MV-4-11 (cell line): ENCODE measurements around the gene ZNF28.
"Not testable (repeated sequence)": the region's sequence is repeated elsewhere in the genome, so short reads cannot be mapped to it uniquely, and the experiment has no call there.

Experiments used
- DNase-seq: peaks from one replicate; lab custom pipeline; 2025; lab: John Stamatoyannopoulos, UW

The ZNF28 gene

DNA sequence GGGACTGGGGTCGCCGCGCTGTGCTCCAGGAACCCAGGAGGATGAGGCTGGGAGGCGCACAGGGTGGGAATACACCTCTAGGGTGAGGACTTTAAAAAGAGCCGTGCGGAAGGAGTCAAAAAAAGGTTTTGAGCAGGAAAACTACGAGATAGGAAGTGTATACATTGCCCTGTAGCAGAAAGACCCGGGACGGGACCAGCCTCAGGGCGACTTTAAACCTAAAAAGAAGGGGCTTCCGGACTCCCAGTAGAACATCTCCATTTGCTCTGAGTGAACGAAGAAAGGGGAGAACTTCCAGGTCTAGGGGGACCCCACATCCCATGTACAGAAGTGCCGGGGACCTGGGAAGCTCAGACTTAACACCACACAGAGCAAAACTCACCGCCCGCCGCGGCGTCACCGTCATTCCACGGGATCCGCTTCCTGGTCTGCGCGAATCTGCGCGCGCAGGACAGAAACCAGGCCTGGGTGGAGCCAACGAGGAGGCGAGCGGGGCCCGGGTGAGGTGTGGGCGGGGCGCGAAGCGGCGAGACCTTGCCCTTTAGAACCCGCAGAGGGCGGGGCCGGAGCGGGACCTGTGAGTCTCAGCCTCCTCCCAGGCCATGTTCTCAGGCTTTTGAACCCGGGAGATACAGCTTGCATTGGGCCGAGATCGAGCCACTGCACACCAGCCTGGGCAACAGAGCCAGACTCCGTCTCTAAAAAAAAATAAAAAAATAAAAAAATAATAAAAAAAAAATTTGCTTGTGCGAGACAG lies at the start of gene ZNF28:
Gene ZNF28, minus strand, starts transcription at position 430 of the 757 bp plus-strand sequence. CDS start 3,675 bp downstream, outside the sequence.
- DNase-seq, result peak; percentile 67

DNA sequence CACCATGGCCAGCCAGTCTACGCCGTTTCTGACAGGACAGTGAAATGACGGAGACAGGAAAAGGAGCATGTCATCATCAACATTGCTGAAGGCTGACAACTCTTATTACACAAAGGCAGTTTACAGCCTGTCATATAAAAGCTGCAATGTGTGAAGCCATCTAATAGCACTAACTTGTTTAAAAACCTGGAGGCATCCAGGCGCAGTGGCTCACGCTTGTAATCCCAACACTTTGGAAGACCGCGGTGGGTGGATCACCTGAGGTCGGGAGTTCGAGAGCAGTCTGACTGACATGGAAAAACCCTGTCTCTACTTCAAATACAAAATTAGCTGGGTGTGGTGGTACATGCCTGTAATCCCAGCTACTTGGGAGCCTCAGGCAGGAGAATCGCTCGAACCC lies 46.6 kb upstream of the ZNF28 start:
- DNase-seq, result not testable (repeated sequence)

DNA sequence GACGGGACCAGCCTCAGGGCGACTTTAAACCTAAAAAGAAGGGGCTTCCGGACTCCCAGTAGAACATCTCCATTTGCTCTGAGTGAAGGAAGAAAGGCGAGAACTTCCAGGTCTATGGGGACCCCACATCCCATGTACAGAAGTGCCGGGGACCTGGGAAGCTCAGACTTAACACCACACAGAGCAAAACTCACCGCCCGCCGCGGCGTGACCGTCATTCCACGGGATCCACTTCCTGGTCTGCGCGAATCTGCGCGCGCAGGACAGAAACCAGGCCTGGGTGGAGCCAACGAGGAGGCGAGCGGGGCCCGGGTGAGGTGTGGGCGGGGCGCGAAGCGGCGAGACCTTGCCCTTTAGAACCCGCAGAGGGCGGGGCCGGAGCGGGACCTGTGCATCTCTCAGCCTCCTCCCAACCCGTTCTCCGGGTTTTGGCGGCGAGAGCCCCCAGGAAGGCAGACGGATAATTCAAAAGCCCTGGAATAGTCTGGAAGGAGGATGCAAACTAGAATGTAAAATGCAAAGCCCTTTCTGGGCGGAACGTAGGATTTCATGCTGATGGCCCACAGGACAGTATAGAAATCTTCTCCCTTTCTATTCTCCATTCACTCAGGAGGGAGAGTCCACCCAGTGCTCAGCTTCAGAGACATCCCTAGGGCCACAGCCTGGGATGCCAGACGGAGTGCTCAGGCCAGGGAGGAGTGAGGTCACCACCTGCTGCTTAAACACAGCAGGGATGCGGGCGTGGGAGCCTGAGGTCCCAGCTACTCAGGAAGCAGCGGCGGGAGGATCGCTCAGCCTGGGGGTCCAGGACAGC lies 36.2 kb upstream of the ZNF28 start, which contains the start of gene ZNF468:
Gene ZNF468, minus strand, starts transcription at position 242 of the 814 bp plus-strand sequence. CDS start 3,347 bp downstream, outside the sequence.
- DNase-seq, result peak; percentile 69

DNA sequence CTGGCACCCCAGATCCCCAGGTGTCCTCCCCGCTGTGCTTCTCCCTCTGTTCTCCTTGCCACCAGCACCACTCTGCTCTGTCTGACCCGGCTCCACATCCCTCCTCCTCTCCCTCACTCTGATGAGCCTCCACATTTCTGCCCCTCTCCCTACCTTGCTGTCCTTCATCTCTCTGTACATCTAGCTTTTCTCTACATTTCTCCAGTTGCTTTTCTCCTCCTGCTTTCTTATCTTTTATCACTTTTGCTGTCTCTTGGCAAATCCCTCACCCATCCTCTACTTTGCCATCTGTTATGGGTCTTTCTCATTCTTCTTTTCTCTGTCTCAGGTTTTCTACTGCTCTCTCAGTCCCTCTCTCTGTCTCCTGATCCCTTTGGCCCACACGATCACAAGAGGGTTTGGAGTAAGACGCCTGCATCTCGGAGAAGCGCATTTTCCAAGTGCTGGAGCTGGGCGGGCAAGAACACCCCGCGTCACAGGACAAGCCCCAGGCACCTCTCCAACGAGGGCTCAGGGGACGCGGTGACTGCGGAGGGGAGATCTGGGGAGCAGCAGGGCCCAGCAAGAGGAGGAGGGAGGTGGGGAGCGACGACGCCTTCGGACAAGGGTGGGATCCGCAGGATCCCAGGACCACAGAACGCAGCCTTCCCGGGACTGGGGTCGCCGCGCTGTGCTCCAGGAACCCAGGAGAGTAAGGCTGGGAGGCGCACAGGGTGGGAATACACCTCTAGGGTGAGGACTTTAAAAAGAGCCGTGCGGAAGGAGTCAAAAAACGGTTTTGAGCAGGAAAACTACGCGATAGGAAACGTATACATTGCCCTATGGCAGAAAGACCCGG lies 35.3 kb upstream of the ZNF28 start:
- DNase-seq, result not testable (repeated sequence)

DNA sequence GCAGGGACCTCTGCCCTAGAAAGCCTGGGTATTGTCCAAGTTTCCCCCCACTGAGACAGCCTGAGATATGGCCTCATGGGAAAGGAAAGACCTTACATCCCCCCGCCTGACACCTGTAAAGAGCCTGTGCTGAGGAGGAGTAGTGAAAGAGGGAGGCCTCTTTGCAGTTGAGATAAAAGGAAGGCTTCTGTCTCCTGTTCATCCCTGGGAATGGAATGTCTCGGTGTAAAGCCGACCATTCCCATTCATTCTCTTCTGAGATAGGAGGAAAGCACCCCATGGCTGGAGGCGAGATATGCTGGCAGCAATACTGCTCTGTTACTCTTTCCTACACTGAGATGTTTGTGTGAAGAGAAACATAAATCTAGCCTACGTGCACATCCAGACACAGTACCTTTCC lies 25.9 kb upstream of the ZNF28 start:
- DNase-seq, result not testable (repeated sequence)

DNA sequence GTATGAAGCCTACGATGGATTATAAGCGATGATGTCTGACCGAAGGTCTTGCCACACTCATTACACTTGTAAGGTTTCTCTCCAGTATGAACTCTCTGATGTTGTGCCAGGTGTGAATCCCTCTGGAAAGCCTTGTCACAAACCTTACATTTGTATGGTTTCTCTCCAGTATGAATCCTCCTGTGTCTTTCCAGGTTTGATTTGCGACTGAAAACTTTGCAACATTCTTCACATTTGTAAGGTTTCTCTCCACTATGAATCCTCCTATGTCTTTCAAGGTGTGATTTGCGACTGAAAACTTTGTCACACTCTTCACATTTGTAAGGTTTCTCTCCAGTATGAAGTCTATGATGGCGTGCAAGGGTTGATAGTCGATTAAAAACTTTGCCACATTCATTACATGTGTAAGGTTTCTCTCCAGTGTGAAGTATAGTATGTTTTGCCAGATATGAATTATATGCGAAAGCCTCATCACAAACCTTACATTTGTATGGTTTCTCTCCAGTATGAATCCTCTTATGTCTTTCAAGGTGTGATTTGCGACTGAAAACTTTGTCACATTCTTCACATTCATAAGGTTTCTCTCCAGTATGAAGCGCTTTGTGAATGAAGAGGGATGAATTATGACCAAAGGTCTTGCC lies 19.5 kb upstream of the ZNF28 start:
- DNase-seq, result not testable (repeated sequence)

DNA sequence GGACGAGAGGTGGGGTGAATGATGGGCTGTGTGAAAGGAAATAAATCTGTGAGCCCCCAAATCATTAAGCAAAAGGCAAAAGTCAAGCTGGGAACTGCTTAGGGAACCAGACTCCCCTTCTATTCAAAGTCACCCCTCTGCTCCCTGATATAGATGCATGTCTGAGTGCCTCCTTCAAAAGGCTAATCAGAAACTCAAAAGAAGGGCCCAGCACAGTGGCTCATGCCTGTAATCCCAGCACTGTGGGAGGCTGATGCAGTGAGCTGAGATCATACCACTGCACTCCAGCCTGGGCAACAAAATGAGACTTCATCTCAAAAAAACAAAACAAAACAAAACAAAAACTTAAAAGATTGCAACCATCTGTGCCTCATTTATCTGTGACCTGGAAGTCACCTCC lies 12.9 kb upstream of the ZNF28 start:
- DNase-seq, result not testable (repeated sequence)

DNA sequence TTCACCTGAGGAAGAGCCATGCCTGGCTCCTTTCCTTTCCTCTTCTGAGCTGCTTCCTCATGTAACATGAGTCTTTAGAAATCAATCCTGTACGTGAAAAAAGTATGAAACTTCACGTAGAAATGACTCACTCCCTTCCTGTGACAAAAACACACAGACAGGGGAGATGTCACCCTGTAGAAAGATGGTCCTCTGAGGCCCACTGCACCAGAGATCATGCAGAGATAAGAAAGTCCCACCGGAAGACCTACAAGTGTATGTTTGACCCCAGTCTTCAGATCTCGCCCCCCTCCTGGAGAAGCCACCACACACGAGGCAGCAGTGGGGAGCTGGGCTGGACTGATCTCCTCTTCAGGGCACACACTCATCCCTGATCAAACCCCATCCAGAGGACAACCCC lies 12.1 kb upstream of the ZNF28 start:
- not testable (repeated sequence) for DNase-seq

DNA sequence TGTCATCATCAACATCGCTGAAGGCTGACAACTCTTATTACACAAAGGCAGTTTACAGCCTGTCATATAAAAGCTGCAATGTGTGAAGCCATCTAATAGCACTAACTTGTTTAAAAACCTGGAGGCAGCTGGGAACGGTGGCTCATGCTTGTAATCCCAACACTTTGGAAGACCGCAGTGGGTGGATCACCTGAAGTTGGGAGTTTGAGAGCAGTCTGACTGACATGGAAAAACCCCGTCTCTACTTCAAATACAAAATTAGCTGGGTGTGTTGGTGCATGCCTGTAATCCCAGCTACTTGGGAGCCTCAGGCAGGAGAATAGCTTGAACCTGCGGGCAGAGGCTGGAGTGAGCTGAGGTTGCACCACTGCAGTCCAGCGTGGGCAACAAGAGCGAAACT lies 8.4 kb upstream of the ZNF28 start:
- DNase-seq, result not testable (repeated sequence)

DNA sequence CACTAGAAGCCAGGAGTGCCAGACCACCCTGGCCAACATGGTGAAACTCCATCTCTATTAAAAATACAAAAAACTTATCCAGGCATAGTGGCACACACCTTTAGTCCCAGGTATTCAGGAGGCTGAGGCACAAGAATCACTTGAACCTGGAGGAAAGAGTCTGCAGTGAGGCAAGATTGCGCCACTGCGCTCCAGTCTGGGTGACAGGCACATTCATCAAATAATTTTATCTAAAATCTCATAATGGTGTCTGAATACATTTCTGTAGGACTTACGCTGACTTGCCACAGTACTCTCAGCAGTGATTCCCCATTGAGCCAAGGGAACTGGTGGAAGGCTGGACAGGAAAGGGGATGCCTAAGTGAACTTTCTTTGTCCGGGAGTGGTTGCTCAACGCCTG lies 4.3 kb upstream of the ZNF28 start:
- DNase-seq, result no peak

DNA sequence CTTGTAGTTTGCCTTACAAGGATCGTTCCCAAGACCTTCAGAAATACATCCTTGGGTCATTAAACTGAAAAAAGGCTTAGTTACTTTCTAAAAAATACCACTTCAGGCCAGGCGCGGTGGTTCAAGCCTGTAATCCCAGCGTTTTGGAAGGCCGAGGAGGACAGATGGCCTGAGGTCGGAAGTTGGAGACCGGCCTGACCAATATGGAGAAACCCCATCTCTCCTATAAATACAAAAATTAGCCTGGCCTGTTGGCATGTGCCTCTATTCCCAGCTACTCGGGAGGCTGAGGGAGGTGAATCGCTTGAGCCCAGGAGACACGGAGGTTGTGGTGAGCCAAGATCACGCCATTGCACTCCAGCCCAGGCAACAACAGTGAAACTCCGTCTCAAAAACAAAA lies 2.2 kb upstream of the ZNF28 start:
- DNase-seq, result no peak

DNA sequence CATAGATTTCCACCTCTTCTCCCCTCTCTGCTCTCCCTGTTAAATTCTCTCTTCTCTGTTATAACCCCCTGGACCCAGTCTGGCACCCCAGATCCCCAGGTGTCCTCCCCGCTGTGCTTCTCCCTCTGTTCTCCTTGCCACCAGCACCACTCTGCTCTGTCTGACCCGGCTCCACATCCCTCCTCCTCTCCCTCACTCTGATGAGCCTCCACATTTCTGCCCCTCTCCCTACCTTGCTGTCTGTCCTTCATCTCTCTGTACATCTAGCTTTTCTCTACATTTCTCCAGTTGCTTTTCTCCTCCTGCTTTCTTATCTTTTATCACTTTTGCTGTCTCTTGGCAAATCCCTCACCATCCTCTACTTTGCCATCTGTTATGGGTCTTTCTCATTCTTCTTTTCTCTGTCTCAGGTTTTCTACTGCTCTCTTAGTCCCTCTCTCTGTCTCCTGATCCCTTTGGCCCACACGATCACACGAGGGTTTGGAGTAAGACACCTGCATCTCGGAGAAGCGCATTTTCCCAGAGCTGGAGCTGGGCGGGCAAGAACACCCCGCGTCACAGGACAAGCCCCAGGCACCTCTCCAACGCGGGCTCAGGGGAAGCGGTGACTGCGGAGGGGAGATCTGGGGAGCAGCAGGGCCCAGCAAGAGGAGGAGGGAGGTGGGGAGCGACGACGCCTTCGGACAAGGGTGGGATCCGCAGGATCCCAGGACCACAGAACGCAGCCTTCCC lies 795 bp downstream of the ZNF28 start:
- DNase-seq, result not testable (repeated sequence)

DNA sequence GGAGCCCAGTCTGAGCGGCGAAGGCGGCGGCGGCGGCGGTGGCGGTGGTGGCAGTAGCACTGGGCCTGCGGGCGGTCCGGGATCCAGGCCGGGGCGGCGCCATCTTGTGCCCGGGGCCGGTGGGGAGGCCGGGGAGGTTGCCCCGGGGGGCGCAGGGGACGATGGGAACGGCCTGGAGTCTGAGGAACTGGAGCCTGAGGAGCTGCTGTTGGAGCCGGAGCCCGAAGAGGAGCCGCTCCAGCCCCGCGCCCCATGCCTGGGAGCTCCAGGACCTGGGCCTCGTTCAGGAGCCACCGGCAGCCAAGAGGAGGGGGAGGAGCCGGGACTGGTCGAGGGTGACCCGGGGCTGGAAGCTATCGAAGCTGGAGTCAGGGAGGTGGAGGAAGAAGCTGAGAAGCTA lies 11.6 kb downstream of the ZNF28 start:
- DNase-seq, result no peak

DNA sequence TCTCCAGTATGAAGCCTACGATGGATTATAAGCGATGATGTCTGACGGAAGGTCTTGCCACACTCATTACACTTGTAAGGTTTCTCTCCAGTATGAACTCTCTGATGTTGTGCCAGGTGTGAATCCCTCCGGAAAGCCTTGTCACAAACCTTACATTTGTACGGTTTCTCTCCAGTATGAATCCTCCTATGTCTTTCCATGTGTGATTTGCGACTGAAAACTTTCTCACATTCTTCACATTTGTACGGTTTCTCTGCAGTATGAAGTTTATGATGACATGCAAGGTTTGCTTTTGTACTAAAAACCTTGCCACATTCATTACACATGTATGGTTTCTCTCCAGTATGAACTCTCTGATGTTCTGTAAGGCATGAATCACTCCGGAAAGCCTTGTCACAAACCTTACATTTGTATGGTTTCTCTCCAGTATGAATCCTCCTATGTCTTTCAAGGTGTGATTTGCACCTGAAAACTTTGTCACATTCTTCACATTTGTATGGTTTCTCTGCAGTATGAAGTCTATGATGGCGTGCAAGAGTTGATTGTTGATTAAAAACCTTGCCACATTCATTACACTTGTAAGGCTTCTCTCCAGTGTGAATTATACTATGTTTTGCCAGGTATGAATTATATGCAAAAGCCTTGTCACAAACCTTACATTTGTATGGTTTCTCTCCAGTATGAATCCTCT lies 21.3 kb downstream of the ZNF28 start:
- not testable (repeated sequence) for DNase-seq

DNA sequence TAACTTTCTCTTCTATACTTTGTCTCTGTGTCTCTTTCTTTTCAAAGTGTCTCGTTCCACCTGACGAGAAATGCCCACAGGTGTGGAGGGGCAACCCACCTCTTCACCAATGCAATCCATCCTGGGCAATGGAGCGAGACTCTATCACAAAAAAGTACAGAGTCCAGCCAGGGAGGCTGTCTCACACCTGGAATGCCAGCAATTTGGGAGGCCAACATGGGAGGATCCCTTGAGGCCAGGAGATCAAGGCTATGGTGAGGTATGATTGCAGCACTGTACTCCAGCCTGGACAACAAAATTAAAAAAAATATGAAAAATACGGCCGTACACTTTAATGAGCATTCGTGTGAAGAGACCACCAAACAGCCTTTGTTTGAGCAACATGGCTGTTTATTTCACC lies 32.0 kb downstream of the ZNF28 start:
- no peak for DNase-seq

DNA sequence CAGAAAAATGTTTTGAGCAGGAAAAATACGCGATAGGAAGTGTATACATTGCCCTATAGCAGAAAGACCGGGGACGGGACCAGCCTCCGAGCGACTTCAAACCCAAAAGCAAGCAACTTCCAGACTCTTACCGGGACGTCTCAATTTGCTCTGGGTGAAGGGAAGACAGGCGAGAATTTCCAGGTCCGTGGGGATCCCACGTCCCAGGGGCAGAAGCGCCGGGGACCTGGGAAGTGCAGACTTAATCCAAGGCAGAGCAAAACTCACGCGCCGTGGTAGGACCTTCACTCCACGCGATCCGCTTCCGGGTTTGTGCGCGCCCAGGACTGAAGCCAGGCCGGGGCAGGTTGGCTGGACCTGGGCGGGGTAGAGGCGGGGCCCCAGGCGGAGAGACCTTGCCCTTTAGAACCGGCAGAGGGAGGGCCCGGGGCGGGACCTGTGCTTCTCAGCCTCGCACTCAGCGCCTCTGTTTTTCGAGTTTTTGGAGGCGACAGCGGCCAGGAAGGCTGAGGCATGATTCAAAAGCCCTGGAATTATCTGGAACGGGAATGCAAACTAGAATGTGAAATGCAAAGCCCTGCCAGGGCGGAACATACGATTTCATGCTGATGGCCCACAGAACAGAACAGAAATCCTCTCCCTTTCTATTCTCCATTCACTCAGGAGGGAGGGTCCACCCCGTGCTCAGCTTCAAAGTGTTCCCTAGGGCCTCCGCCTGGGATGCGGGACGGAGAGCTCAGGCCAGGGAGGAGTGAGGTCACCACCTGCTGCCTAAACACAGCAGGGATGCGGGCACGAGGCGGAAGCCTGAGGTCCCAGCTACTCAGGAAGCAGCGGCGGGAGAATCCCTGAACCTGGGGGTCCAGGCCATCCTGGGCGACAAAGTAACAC lies 34.7 kb downstream of the ZNF28 start, which contains the start of gene ZNF600:
Gene ZNF600, minus strand, starts transcription at position 328 of the 891 bp plus-strand sequence. CDS start 7,903 bp downstream, outside the sequence.
- DNase-seq, result not testable (repeated sequence)

DNA sequence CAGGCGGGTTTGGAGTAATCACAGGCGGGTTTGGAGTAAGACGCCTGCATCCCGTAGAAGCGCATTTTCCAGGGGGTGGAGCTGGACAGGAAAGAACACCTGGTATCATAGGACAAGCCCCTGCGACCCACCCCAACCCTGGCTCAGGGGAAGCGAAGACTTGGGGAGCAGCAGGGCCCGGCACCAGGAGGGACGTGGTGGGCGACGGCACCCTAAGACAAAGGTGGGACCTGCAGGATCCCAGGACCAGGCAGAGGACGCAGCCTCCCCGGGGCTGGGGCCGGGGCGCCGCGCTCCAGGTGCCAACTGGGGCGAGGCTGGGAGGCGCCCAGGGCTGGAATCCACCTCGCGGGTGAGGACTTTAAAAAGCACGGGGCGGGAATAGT lies 35.4 kb downstream of the ZNF28 start:
- DNase-seq, result no peak

DNA sequence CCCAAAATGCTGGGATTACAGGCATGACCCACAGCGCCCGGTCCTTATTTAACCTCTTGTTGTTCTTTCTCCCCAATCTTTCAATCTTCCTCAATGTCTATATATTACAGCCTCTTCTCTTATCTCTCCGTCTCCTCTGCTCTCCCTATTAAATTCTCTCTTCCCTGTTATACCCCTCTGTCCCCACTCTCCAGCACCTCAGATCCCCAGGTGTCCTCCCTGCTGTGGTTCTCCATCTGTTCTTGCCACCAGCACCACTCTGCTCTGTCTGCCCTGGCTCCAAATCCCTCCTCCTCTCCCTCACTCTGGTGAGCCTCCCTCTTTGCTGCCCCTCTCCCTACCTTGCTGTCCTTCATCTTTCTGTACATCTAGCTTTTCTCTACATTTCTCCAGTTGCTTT lies 35.9 kb downstream of the ZNF28 start:
- DNase-seq, result no peak

DNA sequence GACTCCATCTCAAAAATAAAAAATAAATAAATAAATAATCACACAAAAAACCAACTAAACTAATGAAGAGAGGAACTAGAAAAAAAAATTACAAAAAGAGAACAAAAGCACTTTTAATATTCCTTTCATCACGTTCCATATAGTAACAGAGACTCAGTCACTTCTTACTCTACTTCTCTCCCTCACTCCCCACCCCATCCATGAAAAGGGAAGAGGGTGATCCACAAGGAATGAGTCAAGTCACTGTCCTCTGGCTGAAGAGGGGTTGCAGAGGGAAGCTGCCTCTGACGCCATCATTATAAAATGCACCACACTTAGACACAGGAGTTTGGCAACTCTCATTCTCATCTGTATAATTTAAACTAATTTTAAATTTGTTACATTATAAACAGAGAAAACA lies 38.6 kb downstream of the ZNF28 start:
- DNase-seq, result not testable (repeated sequence)
